IMR-90 (cell line): Measurements from ENCODE around the gene NSF.
"Not testable (repeated sequence)": the region's sequence is repeated elsewhere in the genome, so short reads cannot be mapped to it uniquely, and the experiment has no call there.

Experiments
- CEBPB ChIP-seq: IDR thresholded peaks from 2 replicates; pipeline ENCODE4 v1.6.1; 2012; ENCODE audit warnings: low read depth, low read length, improper control_type of control experiment
- POLR2A ChIP-seq: IDR thresholded peaks from 2 replicates; pipeline ENCODE4 v1.6.1; 2012; ENCODE audit warnings: mild to moderate bottlenecking, low read depth, low read length
- TF ChIP-seq, protein P1 (sequence below): conservative IDR thresholded peaks from 2 replicates; pipeline ENCODE4 v1.5.1; 2012; ENCODE audit warnings: mild to moderate bottlenecking, low read depth, low read length, improper control_type of control experiment
- TF ChIP-seq, protein P2 (sequence below): fragments of 150-350 bp; IDR thresholded peaks from 2 replicates; pipeline ENCODE4 v1.6.1; 2017; ENCODE audit warnings: mild to moderate bottlenecking, antibody characterized with exemption, low read length, low read depth

DNA sequence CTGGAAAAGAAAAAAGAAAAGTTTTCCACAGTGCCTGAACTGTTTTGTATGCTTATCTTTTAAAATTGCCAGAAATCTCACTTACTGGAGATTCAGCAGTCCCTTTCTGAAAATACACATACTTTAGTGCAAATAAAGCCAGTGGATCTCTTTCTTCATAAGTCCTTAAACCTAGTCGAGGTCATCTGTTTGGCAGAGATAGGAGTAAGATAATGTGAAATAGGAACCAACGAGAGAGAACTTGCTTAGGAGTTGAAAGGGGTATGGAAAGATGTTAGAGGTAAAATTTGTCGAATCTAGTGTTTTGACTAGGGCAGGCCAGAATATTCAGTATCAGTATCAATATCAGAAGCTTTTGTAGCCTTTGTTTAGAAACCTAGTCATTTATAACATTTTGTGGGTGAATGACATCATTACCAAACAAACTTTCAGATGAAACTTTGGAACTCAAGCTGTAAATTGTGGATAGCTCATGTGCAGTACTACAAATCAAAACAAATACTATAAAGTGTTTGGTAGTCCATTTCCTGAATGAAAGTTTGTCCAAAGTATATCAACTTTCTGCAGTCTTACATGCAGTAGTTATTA is 8.0 kb downstream of the NSF start:
- TF ChIP-seq, protein P1, sequence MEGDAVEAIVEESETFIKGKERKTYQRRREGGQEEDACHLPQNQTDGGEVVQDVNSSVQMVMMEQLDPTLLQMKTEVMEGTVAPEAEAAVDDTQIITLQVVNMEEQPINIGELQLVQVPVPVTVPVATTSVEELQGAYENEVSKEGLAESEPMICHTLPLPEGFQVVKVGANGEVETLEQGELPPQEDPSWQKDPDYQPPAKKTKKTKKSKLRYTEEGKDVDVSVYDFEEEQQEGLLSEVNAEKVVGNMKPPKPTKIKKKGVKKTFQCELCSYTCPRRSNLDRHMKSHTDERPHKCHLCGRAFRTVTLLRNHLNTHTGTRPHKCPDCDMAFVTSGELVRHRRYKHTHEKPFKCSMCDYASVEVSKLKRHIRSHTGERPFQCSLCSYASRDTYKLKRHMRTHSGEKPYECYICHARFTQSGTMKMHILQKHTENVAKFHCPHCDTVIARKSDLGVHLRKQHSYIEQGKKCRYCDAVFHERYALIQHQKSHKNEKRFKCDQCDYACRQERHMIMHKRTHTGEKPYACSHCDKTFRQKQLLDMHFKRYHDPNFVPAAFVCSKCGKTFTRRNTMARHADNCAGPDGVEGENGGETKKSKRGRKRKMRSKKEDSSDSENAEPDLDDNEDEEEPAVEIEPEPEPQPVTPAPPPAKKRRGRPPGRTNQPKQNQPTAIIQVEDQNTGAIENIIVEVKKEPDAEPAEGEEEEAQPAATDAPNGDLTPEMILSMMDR: not testable (repeated sequence)
- not testable (repeated sequence) for TF ChIP-seq CEBPB, POLR2A
- TF ChIP-seq, protein P2, sequence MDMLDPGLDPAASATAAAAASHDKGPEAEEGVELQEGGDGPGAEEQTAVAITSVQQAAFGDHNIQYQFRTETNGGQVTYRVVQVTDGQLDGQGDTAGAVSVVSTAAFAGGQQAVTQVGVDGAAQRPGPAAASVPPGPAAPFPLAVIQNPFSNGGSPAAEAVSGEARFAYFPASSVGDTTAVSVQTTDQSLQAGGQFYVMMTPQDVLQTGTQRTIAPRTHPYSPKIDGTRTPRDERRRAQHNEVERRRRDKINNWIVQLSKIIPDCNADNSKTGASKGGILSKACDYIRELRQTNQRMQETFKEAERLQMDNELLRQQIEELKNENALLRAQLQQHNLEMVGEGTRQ: not testable (repeated sequence)
